Measurements from ENCODE around the gene KIAA1549. TPM values are rescaled to one million over a fixed set of nuclear protein-coding genes. Genes with fewer than 3 reads are reported as not detected.

The KIAA1549 gene
- total and polyA plus RNA-seq, 8 donors, result 0.15 to 7.8 (median 1.4) TPM

- no peaks in the 10 kb centered on the region for H3K36me3 ChIP-seq
- WGBS, 5 donors, result 92 to 95% (median 93%) methylated on average over 1 of the region's 1 CpG
- TF ChIP-seq POLR2A (IDR thresholded peaks at IDR 0.05) (no peak), EP300 (IDR thresholded peaks at IDR 0.05) (no peak), POLR2AphosphoS5 (IDR thresholded peaks at IDR 0.05) (no peak), CTCF (IDR thresholded peaks at IDR 0.05) (no peak)
- H3K27me3 ChIP-seq, result no peaks in the 10 kb centered on the region
- H3K9me3 ChIP-seq, result peaks cover 0 to 9% (median 3%) of the 10 kb centered on the region in 4 donors
- no peak for DNase-seq
- no peak overlapping the region for H3K27ac ChIP-seq
- intact Hi-C loops (cut with DNase I; ENCODE audit: low total_unique reads), result loop anchor here (10.0 kb wide), 1 partner anchor 103 kb away; no protein-coding TSS in a partner anchor
- H3K4me3 ChIP-seq, result no peak overlapping the region
- H3K4me1 ChIP-seq, result no peaks in the 10 kb centered on the region
Observed at GRCh38 chr7:138987686-138988085, 6.5 kb upstream of the KIAA1549 start.

- peak overlapping the region; percentile 59 to 86 (median 67) for H3K4me3 ChIP-seq
- H3K4me1 ChIP-seq, result peaks cover 10 to 25% (median 21%) of the 10 kb centered on the region in 4 donors
- intact Hi-C loops (cut with DNase I; ENCODE audit: low total_unique reads), result loop anchor here (10.0 kb wide), 1 partner anchor 97 kb away; no protein-coding TSS in a partner anchor
- DNase-seq, result no peak
- H3K27me3 ChIP-seq, result peaks cover 0 to 20% (median 0%) of the 10 kb centered on the region in 3 donors
- no peaks in the 10 kb centered on the region for H3K36me3 ChIP-seq
- peak overlapping the region in 1 of 5 donors; percentile 71 for H3K27ac ChIP-seq
- TF ChIP-seq POLR2AphosphoS5 (IDR thresholded peaks at IDR 0.05) (no peak), CTCF (IDR thresholded peaks at IDR 0.05) (no peak), EP300 (IDR thresholded peaks at IDR 0.05) (no peak), POLR2A (IDR thresholded peaks at IDR 0.05) (no peak)
- WGBS, 5 donors, result 30 to 41% (median 40%) methylated on average over 14 of the region's 14 CpGs
- H3K9me3 ChIP-seq, result no peaks in the 10 kb centered on the region
Observed at GRCh38 chr7:138982204-138982623, 1.0 kb upstream of the KIAA1549 start.

DNA sequence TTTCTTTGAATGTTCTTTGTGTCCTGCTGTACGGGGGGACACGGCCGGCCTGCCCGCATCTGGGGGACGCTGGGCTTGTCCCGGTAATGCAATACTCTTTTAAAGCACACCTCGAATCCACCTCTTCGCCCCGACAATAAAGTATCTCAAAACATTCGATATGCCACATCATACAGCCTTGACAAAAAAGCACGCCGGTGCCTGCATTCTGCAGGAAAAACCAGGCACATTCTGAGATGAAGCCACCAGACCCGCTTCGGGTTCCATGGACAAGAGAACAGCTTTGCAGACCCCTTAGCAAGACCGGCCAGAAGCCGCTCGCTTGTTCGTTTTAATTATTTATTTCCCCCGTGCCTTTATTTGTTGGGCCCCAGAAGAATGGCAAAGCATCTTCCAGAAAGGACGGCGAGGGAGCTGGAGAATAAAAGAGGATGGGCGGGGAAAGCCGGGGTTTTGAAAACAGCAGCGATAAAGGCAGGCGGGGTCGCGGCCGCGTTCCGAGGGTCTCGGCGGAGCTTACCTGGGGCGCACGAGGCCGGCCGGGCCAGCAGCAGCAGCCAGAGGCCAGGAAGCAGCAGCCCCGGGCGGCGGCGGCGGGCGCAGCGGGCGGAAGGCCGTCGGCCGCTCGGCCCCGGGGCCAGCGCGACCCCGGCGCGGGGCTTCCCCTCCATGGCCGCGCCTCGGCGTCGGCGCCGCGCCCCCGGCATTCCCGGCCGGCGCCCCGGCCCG is 462 bp downstream of the KIAA1549 start:
- intact Hi-C loops (cut with DNase I; ENCODE audit: low total_unique reads), result loop anchor here (10.0 kb wide), 1 partner anchor 96 kb away; no protein-coding TSS in a partner anchor
- H3K27me3 ChIP-seq, result peaks cover 0 to 20% (median 0%) of the 10 kb centered on the region in 3 donors
- no peak for DNase-seq
- TF ChIP-seq POLR2A (IDR thresholded peaks at IDR 0.05) (no peak), POLR2AphosphoS5 (IDR thresholded peaks at IDR 0.05) (no peak), EP300 (IDR thresholded peaks at IDR 0.05) (no peak), CTCF (IDR thresholded peaks at IDR 0.05) (no peak)
- H3K27ac ChIP-seq, result peak overlapping the region in 3 of 5 donors; percentile 53 to 63 (median 54)
- no peaks in the 10 kb centered on the region for H3K36me3 ChIP-seq
- peak overlapping the region; percentile 59 to 86 (median 64) for H3K4me3 ChIP-seq
- H3K4me1 ChIP-seq, result peaks cover 10 to 25% (median 21%) of the 10 kb centered on the region in 4 donors
- WGBS, 5 donors, result 1% methylated on average over 36 to 68 of the region's 68 CpGs
- no peaks in the 10 kb centered on the region for H3K9me3 ChIP-seq

DNA sequence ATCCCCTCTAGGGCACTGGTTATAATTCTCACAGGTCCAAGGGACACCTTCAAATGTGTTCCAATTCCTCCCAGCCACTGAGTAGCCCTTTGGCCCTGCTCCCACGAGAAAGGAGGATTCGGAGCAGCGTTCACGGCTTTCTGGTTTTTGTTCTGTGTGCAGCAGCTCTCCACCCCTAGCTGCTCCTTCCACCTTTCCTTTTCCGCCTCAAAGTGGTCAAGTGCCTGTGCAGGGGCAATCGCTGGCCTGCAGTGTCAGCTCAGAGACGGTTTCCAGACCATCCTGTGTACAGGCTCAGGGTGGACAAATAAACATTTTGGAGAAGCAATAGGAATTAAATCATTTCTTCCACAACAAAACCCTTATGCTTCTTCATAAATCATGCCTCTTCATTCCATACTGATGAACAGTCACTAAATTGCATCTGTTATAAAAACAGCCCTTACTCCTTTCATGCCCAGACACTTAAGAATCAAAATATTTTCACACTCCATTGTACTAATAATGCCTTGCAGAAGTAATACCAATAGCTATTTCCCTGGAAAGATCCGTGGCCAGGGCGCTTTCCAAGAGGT is 1.1 kb downstream of the KIAA1549 start:
- H3K4me1 ChIP-seq, result peaks cover 10 to 25% (median 21%) of the 10 kb centered on the region in 4 donors
- no peak for TF ChIP-seq CTCF (IDR thresholded peaks at IDR 0.05)
- no peak for TF ChIP-seq EP300 (IDR thresholded peaks at IDR 0.05)
- no peak for TF ChIP-seq POLR2A (IDR thresholded peaks at IDR 0.05)
- no peak for TF ChIP-seq POLR2AphosphoS5 (IDR thresholded peaks at IDR 0.05)
- 18 to 28% (median 24%) methylated on average over 9 of the region's 9 CpGs for WGBS, 5 donors
- H3K4me3 ChIP-seq, result peak overlapping the region; percentile 59 to 86 (median 64)
- peaks cover 0 to 20% (median 0%) of the 10 kb centered on the region in 3 donors for H3K27me3 ChIP-seq
- intact Hi-C loops (cut with DNase I; ENCODE audit: low total_unique reads), result loop anchor here (10.0 kb wide), 1 partner anchor 95 kb away; no protein-coding TSS in a partner anchor
- DNase-seq, result peak in 1 of 2 donors; percentile 19
- no peaks in the 10 kb centered on the region for H3K36me3 ChIP-seq
- no peaks in the 10 kb centered on the region for H3K9me3 ChIP-seq
- H3K27ac ChIP-seq, result peak overlapping the region in 2 of 5 donors; percentile 53 to 63

Measured in stomach (tissue), 9 donors.